OCI-LY1 (cell line): ENCODE measurements around the gene B3GNT8.

Experiments
- H2AFZ ChIP-seq: fragments of 200-600 bp; sonication (generic), shearing (Covaris generic); 2 replicates; pipeline ENCODE4 v1.6.0; 2014; ENCODE audit warnings: antibody characterized with exemption, mild to moderate bottlenecking, low read length
- H3F3A ChIP-seq: fragments of 200-600 bp; sonication (generic), shearing (Covaris generic); 2 replicates; pipeline ENCODE4 v1.6.0; 2014; ENCODE audit warnings: mild to moderate bottlenecking, antibody characterized with exemption, low read length, moderate library complexity; ENCODE audit not compliant: insufficient read depth
- H3K27ac ChIP-seq: fragments of 200-600 bp; sonication (generic); 2 replicates; pipeline ENCODE4 v1.5.1; 2014; ENCODE audit warnings: low read length, mixed run types, mild to moderate bottlenecking, low read depth; ENCODE audit not compliant: poor library complexity, severe bottlenecking
- H3K27me3 ChIP-seq: fragments of 200-600 bp; sonication (generic); 2 replicates; pipeline ENCODE4 v1.6.0; 2014; ENCODE audit warnings: antibody characterized with exemption, mild to moderate bottlenecking, low read length, moderate library complexity; ENCODE audit not compliant: insufficient read depth
- H3K36me3 ChIP-seq: fragments of 200-600 bp; sonication (generic); 2 replicates; pipeline ENCODE4 v1.6.1; 2014; ENCODE audit warnings: mild to moderate bottlenecking, antibody characterized with exemption, low read length, moderate library complexity, mixed read lengths; ENCODE audit not compliant: insufficient read depth
- H3K4me1 ChIP-seq: fragments of 200-600 bp; sonication (generic); 2 replicates; pipeline ENCODE4 v1.5.1; 2014; ENCODE audit warnings: mild to moderate bottlenecking, low read length, moderate library complexity; ENCODE audit not compliant: insufficient read depth, severe bottlenecking
- H3K4me2 ChIP-seq: fragments of 200-600 bp; sonication (generic), shearing (Covaris generic); 2 replicates; pipeline ENCODE4 v1.6.1; 2014; ENCODE audit warnings: low read length
- H3K4me3 ChIP-seq: fragments of 200-600 bp; sonication (generic); 2 replicates; pipeline ENCODE4 v1.5.1; 2014; ENCODE audit warnings: low read length, low read depth, mild to moderate bottlenecking, mixed read lengths; ENCODE audit not compliant: poor library complexity, severe bottlenecking
- H3K79me2 ChIP-seq: fragments of 200-600 bp; shearing (Covaris generic); 2 replicates; pipeline ENCODE4 v1.6.1; 2016; ENCODE audit warnings: mixed run types, low read length, mixed read lengths; ENCODE audit not compliant: insufficient read depth
- H3K9ac ChIP-seq: fragments of 200-600 bp; sonication (generic), shearing (Covaris generic); 2 replicates; pipeline ENCODE4 v1.6.1; 2014; ENCODE audit warnings: mild to moderate bottlenecking, low read length, mixed read lengths
- H3K9me2 ChIP-seq: fragments of 200-600 bp; sonication (generic), shearing (Covaris generic); 2 replicates; pipeline ENCODE4 v1.6.1; 2014; ENCODE audit warnings: low read depth, mild to moderate bottlenecking, low read length, mixed read lengths
- H3K9me3 ChIP-seq: fragments of 200-600 bp; shearing (Covaris generic); 2 replicates; pipeline ENCODE4 v1.6.1; 2014; ENCODE audit warnings: low read length, mixed read lengths
- H4K20me1 ChIP-seq: fragments of 200-600 bp; sonication (generic), shearing (Covaris generic); 2 replicates; pipeline ENCODE4 v1.6.0; 2016; ENCODE audit warnings: mild to moderate bottlenecking, low read length; ENCODE audit not compliant: insufficient read depth
- EZH2 ChIP-seq: fragments of 200-600 bp; sonication (generic), shearing (Covaris generic); IDR thresholded peaks from 2 replicates; pipeline ENCODE4 v1.8.0; 2017; ENCODE audit warnings: borderline replicate concordance, mixed run types, mild to moderate bottlenecking, antibody characterized with exemption, low read length, moderate library complexity, mixed read lengths
- TF ChIP-seq, protein P1 (sequence below): fragments of 200-600 bp; sonication (generic), shearing (Covaris generic); IDR thresholded peaks from 2 replicates; pipeline ENCODE4 v1.5.1; 2017; ENCODE audit warnings: mild to moderate bottlenecking, antibody characterized with exemption, low read length, moderate library complexity, mixed read lengths

Gene B3GNT8

DNA sequence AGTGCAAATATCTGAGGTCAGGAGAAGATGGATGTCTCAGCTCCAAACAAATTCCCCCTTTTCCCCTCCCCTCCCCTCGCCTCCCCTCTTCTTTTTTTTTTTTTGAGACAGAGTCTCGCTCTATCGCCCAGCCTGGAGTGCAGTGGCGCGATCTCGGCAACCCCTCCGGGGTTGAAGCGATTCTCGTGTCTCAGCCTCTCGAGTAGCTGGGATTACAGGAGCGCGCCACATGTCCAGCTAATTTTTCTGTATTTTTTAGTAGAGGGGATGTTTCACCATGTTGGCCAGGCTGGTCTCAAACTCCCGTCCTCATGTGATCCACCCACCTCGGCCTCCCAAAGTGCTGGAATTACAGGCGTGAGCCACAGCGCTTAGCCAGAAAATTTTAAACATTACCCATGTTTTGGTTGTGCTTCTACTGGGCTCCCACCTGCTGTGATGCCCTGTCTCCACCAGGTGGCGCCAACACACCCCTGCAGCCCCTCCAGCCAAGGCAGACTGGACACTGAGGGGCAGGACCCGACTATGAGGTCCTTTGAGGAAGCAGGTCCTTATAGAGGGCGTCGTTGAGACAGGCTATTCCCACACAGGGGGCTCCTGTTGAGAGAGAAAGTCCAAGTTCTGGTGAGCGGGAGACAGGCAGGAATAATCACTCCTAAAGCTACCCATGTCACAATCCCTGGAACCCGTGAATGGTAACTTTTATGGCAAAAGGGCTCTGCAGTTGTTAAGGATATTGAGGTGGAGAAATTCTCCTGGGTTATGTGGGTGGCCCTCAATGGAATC, 22.1 kb upstream of the B3GNT8 start:
- no peak overlapping the region for H3K4me3 ChIP-seq
- peak overlapping the region; percentile 43; the same call in 1 of the 2 replicates for H3K4me2 ChIP-seq
- H2AFZ ChIP-seq, result no peak overlapping the region
- no peaks in the 10 kb centered on the region for H4K20me1 ChIP-seq
- no peaks in the 10 kb centered on the region for H3K79me2 ChIP-seq
- H3K9me3 ChIP-seq, result no peaks in the 10 kb centered on the region
- H3K27ac ChIP-seq, result no peak overlapping the region
- H3K36me3 ChIP-seq, result no peaks in the 10 kb centered on the region
- peaks cover 3% of the 10 kb centered on the region; the same call in 1 of the 2 replicates for H3K27me3 ChIP-seq
- no peak overlapping the region for H3K9ac ChIP-seq
- no peak for TF ChIP-seq EZH2
- TF ChIP-seq, protein P1, sequence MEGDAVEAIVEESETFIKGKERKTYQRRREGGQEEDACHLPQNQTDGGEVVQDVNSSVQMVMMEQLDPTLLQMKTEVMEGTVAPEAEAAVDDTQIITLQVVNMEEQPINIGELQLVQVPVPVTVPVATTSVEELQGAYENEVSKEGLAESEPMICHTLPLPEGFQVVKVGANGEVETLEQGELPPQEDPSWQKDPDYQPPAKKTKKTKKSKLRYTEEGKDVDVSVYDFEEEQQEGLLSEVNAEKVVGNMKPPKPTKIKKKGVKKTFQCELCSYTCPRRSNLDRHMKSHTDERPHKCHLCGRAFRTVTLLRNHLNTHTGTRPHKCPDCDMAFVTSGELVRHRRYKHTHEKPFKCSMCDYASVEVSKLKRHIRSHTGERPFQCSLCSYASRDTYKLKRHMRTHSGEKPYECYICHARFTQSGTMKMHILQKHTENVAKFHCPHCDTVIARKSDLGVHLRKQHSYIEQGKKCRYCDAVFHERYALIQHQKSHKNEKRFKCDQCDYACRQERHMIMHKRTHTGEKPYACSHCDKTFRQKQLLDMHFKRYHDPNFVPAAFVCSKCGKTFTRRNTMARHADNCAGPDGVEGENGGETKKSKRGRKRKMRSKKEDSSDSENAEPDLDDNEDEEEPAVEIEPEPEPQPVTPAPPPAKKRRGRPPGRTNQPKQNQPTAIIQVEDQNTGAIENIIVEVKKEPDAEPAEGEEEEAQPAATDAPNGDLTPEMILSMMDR, result peak; percentile 97
- H3K4me1 ChIP-seq, result peaks cover 4% of the 10 kb centered on the region
- no peaks in the 10 kb centered on the region for H3K9me2 ChIP-seq
- no peaks in the 10 kb centered on the region for H3F3A ChIP-seq

DNA sequence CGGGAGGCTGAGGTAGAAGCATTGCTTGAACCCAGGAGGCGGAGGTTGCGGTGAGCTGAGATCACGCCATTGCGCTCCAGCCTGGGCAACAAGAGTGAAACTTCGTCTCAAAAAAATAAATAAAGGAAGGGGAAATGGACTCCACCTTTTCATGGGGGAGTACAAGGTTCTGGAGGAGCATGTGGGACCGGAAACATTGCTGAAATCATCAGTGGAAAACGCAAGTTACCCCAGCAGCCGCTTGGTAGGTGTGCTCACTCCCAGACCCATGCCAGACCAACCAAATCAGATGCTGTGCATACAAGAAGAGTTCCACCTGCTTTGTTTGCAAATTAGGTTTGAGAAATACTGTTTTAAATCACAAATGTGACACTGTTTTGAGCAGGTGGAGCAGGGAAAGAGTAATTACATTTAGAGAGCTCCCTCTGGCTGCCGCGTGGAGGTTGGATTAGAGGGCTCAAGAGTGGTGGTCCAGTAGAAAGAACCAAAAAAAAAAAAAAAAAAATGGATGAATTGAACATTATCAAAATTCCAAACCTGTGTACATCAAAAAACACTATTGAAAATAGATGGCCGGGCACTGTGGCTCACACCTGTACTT, 20.7 kb upstream of the B3GNT8 start:
- Histone ChIP-seq H3K4me2 (no peak overlapping the region), H3F3A (no peaks in the 10 kb centered on the region), H3K9ac (no peak overlapping the region), H4K20me1 (no peaks in the 10 kb centered on the region), H3K27me3 (peaks cover 3% of the 10 kb centered on the region; the same call in 1 of the 2 replicates), H3K4me3 (no peak overlapping the region), H3K79me2 (no peaks in the 10 kb centered on the region), H3K9me3 (no peaks in the 10 kb centered on the region), H3K9me2 (no peaks in the 10 kb centered on the region), H3K27ac (no peak overlapping the region), H2AFZ (no peak overlapping the region), H3K36me3 (no peaks in the 10 kb centered on the region), H3K4me1 (peaks cover 4% of the 10 kb centered on the region)
- TF ChIP-seq EZH2, result no peak
- TF ChIP-seq, protein P1, result no peak

DNA sequence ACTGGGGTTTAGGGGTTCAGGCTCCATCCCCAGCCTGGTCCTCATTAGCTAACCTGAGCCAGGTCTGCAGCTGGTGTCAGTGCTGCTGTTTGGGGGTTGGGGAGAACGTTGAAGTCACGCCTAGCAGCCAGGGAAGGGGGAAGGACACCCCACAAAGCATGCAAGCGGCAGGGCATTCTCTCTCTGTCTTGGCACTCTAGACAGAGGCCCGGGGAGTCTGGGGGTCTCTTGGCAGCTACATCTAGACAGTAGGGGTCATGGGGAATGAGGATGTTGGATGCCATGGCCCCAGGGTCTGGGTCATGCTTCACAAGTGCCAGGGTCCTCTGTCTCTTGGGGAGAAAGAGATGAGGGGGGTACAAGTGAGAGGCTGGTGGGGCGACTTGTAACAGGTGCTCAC, 18.4 kb upstream of the B3GNT8 start:
- Histone ChIP-seq H3K36me3 (no peaks in the 10 kb centered on the region), H3K9me2 (no peaks in the 10 kb centered on the region), H3K4me2 (no peak overlapping the region), H3K9me3 (no peaks in the 10 kb centered on the region), H3K27me3 (peaks cover 3% of the 10 kb centered on the region; the same call in 1 of the 2 replicates), H2AFZ (no peak overlapping the region), H3K9ac (no peak overlapping the region), H3K79me2 (no peaks in the 10 kb centered on the region), H3K27ac (no peak overlapping the region), H3K4me3 (no peak overlapping the region), H3K4me1 (peaks cover 4% of the 10 kb centered on the region), H3F3A (no peaks in the 10 kb centered on the region), H4K20me1 (no peaks in the 10 kb centered on the region)
- TF ChIP-seq EZH2, result no peak
- TF ChIP-seq, protein P1, result no peak
